SW 1271 (cell line): Measurements from ENCODE around the gene ARMC5.

Source experiments
- DNase-seq, 2 experiments: peaks; one replicate each; lab custom pipeline; 2025; lab: John Stamatoyannopoulos, UW

The ARMC5 gene

GRCh38 chr16:31461201-31461920 is 2.1 kb downstream of the ARMC5 start:
- DNase-seq = no peak

GRCh38 chr16:31461921-31462804 is 2.9 kb downstream of the ARMC5 start:
- no peak for DNase-seq

GRCh38 chr16:31464348-31464769 is 5.1 kb downstream of the ARMC5 start:
- no peak for DNase-seq

GRCh38 chr16:31464781-31465260 is 5.5 kb downstream of the ARMC5 start:
- no peak for DNase-seq

- no peak for DNase-seq
Observed at GRCh38 chr16:31465788-31466370, 6.6 kb downstream of the ARMC5 start.

- DNase-seq = no peak
Observed at GRCh38 chr16:31466381-31466841, 7.1 kb downstream of the ARMC5 start.

GRCh38 chr16:31467151-31467773 is 8.0 kb downstream of the ARMC5 start:
- no peak for DNase-seq

- DNase-seq = no peak
Observed at GRCh38 chr16:31467858-31468257, 8.6 kb downstream of the ARMC5 start.

- DNase-seq = no peak
Observed at GRCh38 chr16:31470615-31471014, 11.3 kb downstream of the ARMC5 start.

GRCh38 chr16:31471241-31471874 is 12.1 kb downstream of the ARMC5 start:
- DNase-seq = no peak

GRCh38 chr16:31471875-31472708 is 12.8 kb downstream of the ARMC5 start, which contains the start of gene TGFB1I1:
TSS of gene TGFB1I1 (plus strand) at chr16:31472152. CDS start at chr16:31472189, 37 bp downstream.
- peak in 1 of 2 experiments; percentile 25 for DNase-seq

GRCh38 chr16:31472709-31473203 is 13.5 kb downstream of the ARMC5 start:
- DNase-seq = peak; percentile 38 to 47

- DNase-seq = no peak
Observed at GRCh38 chr16:31473264-31473984, 14.1 kb downstream of the ARMC5 start.

- DNase-seq = no peak
Observed at GRCh38 chr16:31474173-31474714, 14.9 kb downstream of the ARMC5 start.

GRCh38 chr16:31474773-31475738 is 15.8 kb downstream of the ARMC5 start:
- no peak for DNase-seq

- DNase-seq = no peak
Observed at GRCh38 chr16:31475946-31476302, 16.6 kb downstream of the ARMC5 start.

GRCh38 chr16:31476303-31477219 is 17.3 kb downstream of the ARMC5 start:
- no peak for DNase-seq
